ENCODE data around the gene OPTC.
"Not testable (repeated sequence)": the region's sequence is repeated elsewhere in the genome, so short reads cannot be mapped to it uniquely, and the experiment has no call there.

DNA sequence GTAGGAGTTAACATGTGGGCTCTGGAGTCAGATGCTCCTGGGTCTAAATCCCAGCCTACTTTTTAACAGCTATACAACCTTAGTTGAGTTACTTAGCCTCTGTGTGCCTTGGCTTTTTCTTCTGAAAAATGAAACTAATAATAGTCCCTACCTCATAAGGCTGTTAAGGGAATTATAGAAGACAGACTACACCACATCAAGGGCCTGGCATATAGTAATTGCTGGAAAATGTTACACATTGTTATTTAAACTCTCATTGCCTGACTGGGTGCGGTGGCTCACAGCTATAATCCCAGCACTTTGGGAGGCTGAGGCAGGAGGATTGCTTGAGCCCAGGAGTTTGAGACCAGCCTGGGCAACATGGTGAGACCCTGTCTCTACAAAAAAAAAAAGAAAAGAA, 46.4 kb upstream of the OPTC start:
- not testable (repeated sequence) for TF ChIP-seq POLR2AphosphoS5, CTCF (IDR thresholded peaks at IDR 0.05)

Data from suprapubic skin (tissue), 3 donors.